Activated T-helper 1 cell treated with anti-CD3 and anti-CD28 coated beads, Interleukin-2, amount 50 U/mL, for 16 hours (primary cell): ENCODE data around the gene MEPE.

ENCODE experiments used
- DNase-seq, 2 donors: peaks; one replicate each; pipeline ENCODE4 v3.0.0-alpha.2; 2020; ENCODE audit warnings: low read depth in 1 of 2, low spot score in 1 of 2

The MEPE gene, protein sequence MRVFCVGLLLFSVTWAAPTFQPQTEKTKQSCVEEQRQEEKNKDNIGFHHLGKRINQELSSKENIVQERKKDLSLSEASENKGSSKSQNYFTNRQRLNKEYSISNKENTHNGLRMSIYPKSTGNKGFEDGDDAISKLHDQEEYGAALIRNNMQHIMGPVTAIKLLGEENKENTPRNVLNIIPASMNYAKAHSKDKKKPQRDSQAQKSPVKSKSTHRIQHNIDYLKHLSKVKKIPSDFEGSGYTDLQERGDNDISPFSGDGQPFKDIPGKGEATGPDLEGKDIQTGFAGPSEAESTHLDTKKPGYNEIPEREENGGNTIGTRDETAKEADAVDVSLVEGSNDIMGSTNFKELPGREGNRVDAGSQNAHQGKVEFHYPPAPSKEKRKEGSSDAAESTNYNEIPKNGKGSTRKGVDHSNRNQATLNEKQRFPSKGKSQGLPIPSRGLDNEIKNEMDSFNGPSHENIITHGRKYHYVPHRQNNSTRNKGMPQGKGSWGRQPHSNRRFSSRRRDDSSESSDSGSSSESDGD

DNA sequence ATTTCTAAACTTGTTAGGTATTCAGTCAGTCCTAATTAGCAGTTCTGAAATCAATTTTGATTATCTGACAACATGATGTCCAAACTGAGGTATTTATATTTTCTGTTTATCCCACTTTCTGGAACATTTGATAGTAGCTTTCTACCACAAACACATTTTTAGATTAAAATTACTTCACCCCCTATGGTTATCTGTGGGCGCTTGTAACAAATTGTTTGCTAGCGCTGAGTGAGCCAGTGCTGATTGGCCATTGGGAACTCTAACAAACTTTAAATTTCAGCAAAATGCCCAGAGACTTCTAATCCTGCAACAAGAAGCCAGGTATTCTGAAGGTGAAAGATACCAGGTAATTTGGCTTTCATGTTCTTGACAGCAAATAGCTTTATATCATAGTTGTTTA lies at the start of gene MEPE:
Gene MEPE, plus strand, starts transcription at position 301 of the 400 bp plus-strand sequence. CDS start 1,746 bp downstream, outside the sequence.
- DNase-seq: no peak

DNA sequence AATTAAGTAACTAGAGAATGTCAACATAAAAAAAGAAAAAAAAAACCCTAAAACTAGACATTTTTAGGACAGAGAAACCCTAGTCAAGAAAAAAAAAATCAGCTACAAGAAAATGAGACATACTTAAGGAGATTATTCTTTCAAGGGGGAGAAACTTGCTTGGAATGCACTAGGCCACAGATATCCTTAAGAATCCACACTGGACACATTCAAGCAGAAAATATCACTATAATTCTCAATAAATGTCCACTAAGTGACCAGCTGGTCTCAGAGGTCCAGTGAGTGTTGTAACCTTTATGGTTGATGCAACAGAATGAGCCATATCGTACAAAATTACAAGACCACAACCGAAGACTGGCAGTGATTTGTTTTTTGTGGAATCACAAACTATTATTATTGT lies 49.0 kb upstream of the MEPE start:
- DNase-seq: no peak

DNA sequence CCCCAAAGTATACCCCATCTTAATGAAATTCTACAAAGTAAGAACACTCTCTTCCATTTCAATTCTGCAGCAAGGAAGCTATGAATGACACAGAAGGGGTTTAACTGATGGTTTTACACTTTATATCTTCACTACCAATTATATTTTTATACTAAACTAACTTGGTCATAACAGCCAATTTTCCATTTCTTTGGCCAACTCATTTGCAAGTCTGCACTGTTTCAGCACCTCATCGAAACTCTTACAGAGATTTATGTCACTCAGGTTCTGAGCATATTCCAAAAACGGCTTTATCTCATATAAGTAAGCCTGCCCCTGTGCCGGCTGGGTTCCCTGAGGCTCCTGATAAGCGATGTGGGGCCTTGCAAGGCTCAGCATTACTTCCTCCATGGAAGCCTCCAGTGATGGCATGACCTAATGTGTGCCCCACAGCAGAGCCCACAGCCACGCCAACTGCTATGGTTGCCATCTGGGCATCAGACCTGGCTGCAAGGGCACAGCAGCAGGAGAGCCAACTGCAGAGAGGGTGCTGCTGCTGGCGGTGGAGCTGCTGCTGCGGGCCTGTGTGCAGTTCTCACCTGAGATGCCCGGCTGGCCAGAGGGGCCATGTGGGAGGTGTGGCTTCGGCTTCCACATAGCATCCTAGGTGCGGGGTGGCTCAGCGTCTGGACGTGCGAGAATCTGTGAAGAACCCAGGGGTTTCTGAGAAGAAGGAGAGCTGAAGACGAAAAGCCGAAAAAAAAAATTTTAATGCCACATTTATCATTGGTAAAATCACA lies 46.8 kb upstream of the MEPE start:
- no peak for DNase-seq

DNA sequence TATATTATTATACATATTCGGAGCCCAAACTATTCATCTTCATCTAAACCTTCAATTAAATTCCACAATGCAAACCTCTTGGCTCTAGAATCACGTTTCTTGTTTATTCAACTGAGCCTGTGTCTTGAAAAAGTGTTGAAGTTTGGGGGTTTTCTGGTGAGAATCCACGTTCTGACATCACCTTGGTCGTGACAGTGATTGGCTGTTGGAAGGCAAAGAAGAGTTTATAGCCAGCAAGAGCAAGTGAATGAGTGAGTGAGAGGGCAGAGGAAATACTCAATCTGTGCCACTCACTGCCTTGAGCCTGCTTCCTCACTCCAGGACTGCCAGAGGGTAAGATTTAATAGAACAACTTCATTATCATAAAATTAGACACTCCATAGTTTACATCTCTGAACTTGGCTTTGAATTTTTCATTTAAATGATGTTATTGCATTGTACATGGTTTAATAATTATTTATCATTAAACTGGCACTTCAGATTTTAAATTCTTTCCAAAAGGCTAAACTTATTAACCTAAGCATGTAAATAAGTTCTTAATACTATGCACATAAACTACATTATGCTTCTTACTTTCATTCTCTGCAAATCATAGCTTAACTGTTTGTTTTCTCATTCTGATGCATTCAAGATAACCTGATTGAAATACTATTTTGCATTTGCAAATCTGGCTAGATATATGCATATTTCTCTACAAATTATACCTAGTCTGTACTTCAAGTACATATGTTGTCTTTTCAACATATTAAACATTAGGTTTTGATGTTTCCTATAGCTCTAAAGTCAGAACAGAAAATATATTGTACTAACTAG lies 33.3 kb upstream of the MEPE start, which contains the start of gene IBSP:
Gene IBSP, plus strand, starts transcription at position 254 of the 813 bp plus-strand sequence. CDS start 2,808 bp downstream, outside the sequence.
- DNase-seq: no peak

DNA sequence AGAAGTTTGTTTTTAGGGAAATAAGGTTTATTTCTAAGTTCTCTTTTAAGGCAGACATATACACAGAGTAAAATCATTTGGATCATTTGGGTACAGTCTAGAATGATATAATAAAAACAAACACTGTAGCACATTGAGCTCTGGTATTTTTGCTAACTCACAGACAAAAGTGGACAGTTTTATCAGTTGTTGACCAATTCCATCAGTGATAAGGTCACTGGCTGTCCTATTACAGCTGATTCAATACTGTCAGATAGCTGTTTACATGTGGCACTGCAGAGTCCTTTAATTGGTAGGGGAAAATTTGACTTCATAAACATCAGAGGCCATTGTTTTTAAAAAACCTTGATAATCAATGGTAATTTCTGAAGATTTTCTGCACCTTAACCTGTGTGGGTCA lies 29.9 kb upstream of the MEPE start:
- DNase-seq: no peak

DNA sequence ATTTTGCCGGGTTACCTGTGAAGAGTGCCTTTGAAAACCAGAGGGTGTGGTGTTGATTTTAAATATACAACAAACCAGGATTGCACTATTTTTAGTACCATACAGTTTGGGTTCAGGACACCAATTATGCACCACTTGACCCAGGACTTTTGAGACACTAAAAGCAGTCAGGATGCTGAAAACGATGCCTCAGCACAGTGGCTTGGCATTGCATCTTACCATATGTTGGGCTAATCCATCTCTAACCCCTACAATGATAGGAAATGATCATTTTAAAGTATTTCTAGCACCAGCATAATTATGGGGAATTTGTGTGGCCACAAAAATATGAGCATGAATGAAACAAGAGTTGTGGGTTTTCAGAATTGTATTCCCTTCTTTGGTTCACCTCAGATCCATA lies 29.3 kb upstream of the MEPE start:
- no peak for DNase-seq

DNA sequence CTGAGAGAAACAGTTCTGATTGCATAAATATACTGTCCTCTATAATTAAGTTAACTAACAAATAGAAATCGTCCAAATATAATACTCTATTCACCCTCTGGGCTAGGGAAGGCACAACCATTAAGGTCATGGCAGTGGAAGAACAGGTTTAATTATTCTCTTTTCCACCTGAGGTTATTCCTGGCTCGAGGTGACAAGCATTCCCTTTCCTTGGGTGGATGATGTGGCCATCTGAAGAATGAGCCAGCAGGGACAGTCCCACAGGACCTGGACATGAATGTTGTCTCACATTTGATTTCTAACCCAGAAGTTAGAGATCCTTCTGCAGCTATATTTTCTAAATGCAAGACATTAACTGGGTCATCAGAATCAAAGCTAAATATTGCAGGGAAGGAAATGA lies 27.9 kb upstream of the MEPE start:
- no peak for DNase-seq

DNA sequence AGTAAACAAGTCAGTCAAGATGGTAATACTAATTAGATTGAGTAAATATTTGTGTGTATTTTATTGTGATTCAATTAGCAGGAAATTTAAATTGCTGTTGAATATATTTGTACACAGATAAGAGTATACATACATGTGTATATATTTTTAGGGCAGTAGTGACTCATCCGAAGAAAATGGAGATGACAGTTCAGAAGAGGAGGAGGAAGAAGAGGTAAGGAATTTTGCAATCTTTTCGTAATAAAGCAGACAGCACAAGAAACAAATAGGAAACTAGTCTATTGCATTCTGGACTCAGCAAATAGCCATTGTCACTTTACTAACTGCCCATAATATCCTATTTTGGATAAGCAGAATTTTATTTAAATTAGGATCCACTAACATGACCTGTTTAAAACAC lies 26.8 kb upstream of the MEPE start:
- DNase-seq: no peak

DNA sequence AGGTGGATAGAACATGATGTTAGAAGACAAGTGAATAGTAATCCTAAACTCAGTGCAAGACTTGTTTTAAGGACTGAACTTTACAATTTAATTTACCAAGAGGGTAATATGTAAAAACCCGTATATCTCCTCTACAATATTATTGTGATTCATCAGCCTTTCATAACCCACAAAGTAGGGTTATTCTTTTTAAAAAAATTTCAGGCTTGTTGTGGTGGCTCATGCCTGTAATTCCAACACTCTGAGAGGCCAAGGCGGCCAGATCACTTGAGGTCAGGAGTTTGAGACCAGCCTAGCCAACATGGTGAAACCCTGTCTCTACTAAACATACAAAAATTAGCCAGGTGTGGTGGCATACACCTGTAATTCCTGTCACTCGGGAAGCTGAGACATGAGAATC lies 26.2 kb upstream of the MEPE start:
- no peak for DNase-seq

DNA sequence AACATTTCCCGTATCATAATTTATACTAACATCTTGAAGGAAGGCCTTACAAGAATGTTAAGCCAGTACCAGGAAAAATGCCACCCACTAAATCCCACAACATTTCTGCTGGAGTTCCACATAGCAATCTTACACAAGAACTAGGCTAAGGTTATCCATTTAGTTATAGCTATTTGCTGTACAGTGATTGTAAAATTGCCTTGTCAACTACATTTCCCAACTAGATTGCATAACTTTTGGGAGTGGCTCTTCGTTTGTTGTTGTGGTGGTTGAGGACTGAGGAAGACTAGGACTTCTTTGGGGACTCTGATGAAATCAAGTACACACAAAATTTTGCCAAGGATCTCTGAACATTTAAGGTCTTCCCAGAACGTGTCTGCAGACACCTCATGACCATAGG lies 25.4 kb upstream of the MEPE start:
- DNase-seq: no peak

DNA sequence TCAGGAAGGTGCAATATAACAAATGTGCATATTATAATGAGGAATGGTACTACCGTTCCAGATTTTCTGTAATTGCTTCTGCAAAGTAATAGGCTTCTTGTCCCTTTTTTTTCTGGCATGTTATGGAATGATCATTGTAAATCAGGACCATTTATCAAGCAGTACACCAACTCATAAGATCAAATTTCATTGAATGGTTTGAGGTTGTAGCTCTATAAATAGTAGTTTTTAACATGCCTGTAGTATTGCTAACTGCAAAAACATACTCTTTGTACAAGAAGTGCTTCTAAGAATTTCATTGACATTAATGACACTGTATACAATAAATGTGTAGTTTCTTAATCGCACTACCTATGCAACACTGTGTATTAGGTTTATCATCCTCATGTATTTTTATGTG lies 20.8 kb upstream of the MEPE start:
- no peak for DNase-seq

DNA sequence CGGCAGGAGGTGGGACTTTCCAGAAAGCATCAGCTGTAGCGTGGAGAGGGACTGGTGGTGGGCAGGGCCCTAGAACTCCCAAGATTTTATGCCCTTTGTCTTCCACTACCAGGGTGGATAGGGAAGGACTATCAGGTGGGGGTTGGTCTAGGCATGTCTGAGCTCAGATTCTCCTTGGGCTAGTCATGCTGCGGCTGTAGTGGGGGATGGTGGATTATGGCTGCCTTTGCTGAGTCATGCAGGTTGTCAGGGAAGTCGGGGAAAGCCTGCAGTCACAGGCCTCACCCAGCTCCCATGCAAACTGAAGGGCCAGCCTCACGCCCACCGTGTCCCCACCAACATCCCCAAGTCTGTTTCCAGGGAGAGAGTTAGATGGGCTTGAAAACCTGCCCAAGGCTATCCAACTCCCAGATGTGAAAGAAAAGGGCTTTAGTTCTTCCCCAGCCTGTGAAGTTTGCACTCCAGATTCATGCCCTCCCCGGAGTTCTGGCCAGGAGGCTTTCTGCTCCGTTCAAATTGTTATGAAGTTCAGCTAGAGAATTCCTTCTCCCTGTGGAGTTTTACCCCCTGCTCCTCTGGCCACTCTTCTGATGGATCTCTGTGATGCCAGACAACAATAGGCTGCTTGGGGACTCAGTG lies 13.4 kb upstream of the MEPE start:
- DNase-seq: no peak

DNA sequence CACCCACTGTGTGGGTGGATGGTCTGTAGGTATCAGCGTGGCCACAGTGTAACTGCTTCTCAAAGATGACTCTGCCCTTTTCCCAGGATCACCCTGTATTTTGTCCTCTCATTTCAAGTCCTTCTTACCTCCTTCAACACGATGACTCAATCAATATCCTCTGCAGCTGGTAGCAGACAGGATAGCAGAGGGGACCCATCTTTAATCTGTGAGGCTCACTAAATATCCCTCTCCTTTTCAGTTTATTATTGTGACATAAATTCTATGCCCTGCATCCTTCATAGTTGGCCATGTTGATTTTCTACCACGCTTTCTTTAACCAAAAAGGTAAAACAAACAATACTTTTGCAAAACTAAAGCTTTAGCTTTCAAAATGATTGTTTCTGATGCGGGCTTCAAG lies 9.6 kb upstream of the MEPE start:
- no peak for DNase-seq

DNA sequence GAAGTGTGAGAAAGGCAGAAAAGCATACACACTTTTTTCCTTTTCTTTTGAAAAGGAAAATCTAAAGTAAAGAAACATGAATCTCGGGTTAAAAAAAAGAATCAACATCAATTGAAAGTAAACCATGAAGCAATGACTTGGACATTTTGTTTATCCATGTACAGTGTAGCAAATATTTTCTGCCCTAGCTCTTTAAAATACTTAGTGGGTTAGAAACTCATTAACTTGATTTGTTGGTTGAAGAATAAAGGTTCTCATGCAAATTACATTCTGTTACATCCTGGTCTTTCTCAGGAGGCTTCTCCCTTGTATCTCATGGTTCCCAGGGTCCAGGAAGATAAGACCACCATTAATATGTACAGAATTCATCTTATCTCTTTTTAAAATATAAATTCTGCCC lies 9.0 kb upstream of the MEPE start:
- DNase-seq: no peak

DNA sequence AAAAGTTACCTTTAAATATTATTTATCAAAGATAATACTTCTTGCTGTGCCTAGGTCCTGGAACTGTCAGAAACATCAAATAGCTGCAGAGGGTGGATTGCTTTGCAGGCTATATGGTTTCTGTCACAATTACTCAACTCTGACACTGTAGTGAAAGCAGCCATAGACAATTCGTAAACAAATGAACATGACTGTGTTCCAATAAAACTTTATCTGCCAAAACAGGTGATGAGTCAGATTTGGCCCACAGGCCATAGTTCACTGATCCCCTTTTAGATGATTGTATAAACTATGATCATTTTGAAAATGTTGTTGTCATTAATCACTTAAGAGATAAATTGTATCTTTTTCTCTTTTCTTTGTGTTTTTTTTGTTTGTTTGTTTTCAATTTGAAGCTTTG lies 8.4 kb upstream of the MEPE start:
- no peak for DNase-seq

DNA sequence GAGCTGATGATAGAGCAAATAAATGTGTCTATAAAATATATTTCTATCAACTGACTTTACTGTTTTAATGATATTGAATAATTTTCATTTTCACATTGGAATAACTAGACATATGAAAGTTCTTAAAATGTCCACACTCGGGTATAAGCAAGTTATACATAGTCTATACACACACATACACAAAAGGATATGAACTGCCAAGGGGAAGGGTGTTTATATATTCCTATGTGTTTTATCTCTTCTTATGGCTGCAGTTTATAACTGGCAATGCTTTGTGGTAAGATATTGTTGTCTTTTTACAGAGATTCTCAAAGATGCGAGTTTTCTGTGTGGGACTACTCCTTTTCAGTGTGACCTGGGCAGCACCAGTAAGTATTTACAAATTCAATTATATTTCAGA lies 1.6 kb downstream of the MEPE start:
- DNase-seq: no peak

DNA sequence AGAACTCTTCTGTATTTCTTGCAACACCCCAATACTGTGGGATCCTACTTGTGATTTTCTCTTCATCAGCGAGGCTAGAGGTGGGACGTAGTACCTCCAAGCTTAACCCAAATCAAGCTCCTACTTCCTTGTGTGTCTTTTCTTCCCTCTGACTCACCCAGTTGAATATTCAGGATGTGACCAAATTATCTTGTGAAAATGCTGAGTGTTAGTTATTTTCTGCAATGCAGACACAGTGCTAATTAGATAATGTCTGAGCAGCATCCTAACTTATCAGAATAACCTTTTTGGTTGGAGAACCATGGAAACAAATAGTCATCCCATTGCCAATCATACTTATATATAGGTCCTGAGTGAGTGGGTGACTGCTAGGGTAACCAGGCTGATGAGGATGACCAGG lies 2.4 kb downstream of the MEPE start:
- no peak for DNase-seq

DNA sequence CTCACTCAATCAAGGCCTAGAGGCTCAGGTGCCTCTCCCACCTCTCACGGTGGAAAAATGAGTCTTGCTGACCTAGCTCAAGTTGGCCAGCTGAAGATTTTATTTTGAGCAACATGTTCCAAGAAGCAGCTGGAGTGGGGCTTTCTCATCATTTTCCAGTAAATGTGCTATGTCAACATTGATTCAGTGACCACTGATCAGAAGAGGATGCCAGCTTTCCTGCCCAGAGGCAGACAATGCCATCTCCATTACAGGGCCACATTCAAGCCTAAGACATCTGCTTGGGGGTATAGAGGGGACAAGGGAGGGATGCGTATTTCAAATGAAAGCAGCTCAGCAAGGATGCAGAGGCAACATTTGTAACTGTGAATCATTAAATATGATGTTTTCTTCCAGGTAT lies 3.0 kb downstream of the MEPE start:
- no peak for DNase-seq

DNA sequence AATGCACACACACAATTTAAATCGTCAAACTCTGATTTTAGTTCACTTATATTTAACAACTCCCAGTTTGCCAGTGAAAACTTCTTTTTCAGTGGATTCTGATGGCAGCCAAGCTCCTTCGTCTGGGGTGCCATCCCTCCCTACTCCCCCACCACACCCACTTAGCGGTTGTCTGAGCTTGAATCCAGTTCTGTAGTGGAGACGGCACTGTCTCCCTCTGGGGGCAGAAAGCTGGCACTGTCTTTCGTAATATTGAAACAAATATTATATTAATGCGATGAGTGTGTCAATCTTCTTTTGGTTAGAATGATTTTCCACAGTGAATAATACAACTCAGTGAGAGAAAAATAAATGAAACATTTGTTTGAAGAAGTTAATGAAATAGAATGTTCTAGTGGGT lies 5.4 kb downstream of the MEPE start:
- no peak for DNase-seq

DNA sequence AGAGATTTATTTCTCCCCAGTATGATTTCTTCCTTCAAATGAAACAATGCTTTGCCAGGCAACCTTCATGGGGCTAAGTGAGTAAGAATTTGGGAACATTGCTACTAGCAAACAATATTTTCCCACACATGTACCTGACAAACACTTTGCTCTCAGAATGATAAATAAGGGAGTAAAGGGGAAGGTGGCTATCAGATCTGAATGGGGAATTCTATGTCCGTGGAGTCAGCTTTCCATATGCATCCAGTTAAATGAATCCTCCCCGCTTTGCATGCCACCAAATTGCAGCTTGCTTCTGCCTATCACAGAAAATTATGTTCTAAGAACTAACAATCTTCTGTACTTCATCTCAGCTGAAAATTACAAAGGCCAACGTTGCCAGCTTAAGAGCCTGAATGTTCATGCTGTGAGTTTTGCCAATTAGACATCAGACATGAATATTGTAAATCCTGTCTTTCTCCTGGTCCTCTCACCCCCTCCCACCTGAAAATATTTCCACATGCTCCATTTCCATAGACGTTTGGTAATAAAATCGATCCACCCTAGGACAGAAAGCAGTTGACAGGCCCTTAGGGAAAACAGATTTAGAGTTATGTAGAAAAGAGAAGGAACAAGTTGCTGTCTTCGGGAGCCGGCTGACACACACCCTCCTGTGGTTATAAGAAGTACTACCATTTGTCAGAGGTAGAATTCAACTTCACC lies 6.3 kb downstream of the MEPE start:
- no peak for DNase-seq
